ENCODE data around the gene ATP13A5. TPM values are rescaled to one million over a fixed set of nuclear protein-coding genes. Genes with fewer than 3 reads are reported as not detected.

ATP13A5 gene
- total RNA-seq, 1 donor from 2014 or later = not detected

DNA sequence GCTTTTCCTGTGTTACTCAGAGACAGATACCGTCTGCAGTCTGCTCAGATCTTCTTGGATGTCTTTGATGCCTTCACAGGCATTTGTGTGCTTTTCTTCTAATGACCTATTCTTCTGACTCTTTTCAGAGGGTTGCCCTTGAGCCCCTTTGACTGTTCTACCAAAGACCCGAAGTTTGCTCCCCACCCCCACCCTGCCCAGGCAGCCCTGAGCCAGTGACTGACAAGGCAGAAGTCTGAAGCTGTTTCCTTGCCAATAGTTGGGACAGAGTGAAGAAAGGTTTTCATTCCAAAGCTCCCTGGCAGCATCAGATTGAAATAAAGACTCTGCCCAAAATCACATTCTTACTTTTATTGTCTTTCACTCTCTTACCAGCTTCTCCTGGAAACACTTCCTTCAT is 9.0 kb upstream of the ATP13A5 start:
- H3K9me3 Mint-ChIP-seq = no peaks in the 10 kb centered on the region
- no peak for DNase-seq (ENCODE audit: low spot score)
- no peaks in the 10 kb centered on the region for H3K36me3 Mint-ChIP-seq (ENCODE audit: low read depth)
- H3K27me3 Mint-ChIP-seq (ENCODE audit: insufficient read depth) = peaks cover under 1% of the 10 kb centered on the region
- H3K27ac Mint-ChIP-seq = no peak overlapping the region
- intact Hi-C loops (cut with micrococcal nuclease) = no loop called here
- H3K4me1 Mint-ChIP-seq (ENCODE audit: low read depth) = no peaks in the 10 kb centered on the region
- H3K4me3 Mint-ChIP-seq = no peak overlapping the region

DNA sequence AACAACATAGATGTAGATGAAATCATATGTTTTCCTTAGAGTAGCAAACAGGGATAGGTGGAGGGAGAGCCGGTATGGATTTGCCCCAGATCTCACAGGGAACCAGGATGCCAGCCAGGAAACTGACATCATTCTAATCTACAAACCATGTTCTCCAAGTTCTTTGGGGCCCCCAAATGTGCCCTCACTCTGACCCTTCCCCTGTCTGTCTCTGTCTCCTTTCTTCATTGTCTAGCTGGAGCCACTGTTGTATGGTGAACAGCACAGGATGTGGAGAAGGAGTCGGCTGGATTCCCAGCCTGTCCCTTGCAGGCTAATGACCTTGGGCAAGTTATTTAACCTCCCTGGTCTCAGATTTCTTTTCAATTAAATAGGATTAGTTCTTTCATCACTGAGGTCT is 962 bp downstream of the ATP13A5 start:
- Mint-ChIP-seq H3K36me3 (ENCODE audit: low read depth) (no peaks in the 10 kb centered on the region), H3K9me3 (no peaks in the 10 kb centered on the region), H3K27ac (no peak overlapping the region), H3K4me1 (ENCODE audit: low read depth) (peaks cover 4% of the 10 kb centered on the region), H3K4me3 (no peak overlapping the region), H3K27me3 (ENCODE audit: insufficient read depth) (peaks cover 16% of the 10 kb centered on the region)
- intact Hi-C loops (cut with micrococcal nuclease) = no loop called here
- no peak for DNase-seq (ENCODE audit: low spot score)

DNA sequence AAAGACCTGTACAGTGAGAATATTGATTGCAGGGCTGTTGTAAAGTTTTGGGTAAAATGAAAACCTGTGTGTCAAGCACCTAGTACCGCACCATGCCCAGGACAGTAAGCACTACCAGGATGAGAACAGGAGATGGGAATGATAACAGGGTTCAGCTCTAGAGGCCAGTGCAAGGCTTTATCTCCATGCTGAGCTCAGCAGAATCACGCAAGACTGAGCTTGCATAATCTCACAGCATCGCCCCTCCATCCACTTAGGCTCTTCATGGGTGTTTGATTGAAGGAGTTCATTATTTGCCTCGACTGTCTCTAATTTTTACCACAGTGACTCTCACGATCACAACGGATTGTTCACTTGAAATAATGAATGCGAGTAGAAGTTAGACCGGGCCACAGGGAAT is 2.9 kb downstream of the ATP13A5 start:
- Mint-ChIP-seq H3K9me3 (no peaks in the 10 kb centered on the region), H3K27me3 (ENCODE audit: insufficient read depth) (peaks cover 10% of the 10 kb centered on the region), H3K4me1 (ENCODE audit: low read depth) (peaks cover 7% of the 10 kb centered on the region), H3K4me3 (no peak overlapping the region), H3K36me3 (ENCODE audit: low read depth) (no peaks in the 10 kb centered on the region), H3K27ac (no peak overlapping the region)
- DNase-seq (ENCODE audit: low spot score) = no peak
- intact Hi-C loops (cut with micrococcal nuclease) = no loop called here

DNA sequence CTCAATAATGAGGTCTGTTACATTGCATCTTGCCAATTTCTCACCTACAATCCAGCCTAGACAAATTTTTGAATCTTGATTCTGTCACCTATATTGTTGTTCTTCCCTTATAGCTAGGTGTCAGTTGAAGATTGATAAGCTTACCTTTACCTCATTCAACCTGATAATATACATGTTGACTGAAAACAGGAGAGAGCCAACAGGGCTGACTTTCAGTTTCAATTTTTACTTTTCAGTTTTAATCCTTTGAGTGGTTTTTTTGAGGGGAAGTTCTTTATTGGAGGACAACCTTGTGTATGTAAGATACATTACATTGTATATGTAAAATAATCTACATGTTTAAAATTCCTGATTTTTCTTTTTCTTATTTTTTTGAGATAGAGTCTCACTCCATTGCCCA is 5.8 kb downstream of the ATP13A5 start:
- no peak overlapping the region for H3K27ac Mint-ChIP-seq
- no peak for DNase-seq (ENCODE audit: low spot score)
- peaks cover 7% of the 10 kb centered on the region for H3K4me1 Mint-ChIP-seq (ENCODE audit: low read depth)
- H3K9me3 Mint-ChIP-seq = no peaks in the 10 kb centered on the region
- intact Hi-C loops (cut with micrococcal nuclease) = no loop called here
- H3K4me3 Mint-ChIP-seq = no peak overlapping the region
- H3K27me3 Mint-ChIP-seq (ENCODE audit: insufficient read depth) = peaks cover 4% of the 10 kb centered on the region
- H3K36me3 Mint-ChIP-seq (ENCODE audit: low read depth) = no peaks in the 10 kb centered on the region

DNA sequence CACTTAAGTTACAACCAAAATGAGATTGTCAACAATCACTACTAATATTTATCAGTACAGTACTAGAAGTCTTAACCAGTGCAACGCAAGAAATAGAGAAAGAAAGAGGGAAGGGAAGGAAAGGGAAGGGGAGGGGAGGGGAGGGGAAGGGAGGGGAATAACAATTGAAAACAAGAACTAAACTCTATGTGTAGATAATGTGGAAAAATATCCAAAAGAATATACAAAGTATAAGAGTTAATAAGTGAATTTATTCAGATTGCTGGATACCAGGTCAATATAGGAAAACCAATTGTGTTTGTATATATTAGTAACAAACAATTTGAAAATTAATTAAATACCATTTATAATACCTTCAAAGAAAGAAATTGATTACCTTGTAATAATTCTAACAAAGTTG is 10.7 kb downstream of the ATP13A5 start:
- DNase-seq (ENCODE audit: low spot score) = no peak
- peaks cover 5% of the 10 kb centered on the region for H3K27me3 Mint-ChIP-seq (ENCODE audit: insufficient read depth)
- intact Hi-C loops (cut with micrococcal nuclease) = no loop called here
- peaks cover 6% of the 10 kb centered on the region for H3K4me1 Mint-ChIP-seq (ENCODE audit: low read depth)
- no peak overlapping the region for H3K4me3 Mint-ChIP-seq
- no peaks in the 10 kb centered on the region for H3K9me3 Mint-ChIP-seq
- H3K27ac Mint-ChIP-seq = no peak overlapping the region
- H3K36me3 Mint-ChIP-seq (ENCODE audit: low read depth) = no peaks in the 10 kb centered on the region

DNA sequence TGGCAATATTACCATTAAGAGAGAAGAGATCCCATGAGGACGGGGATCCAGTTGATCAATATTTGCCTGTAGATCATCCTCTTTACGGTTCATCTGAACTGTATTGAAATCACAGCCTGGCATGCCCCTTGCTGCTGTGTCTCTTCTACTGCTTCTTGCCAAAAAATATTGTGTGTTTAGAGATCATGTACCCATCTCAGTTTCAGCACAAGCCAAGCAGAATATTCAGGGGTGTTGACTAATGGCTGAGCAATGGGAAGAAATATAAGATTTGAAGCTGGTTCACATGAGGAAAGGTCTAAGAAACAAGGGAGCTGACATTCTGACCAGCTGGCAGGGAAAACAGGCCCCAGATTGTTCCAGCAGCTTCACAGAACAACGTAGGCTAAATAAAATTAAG is 21.3 kb downstream of the ATP13A5 start:
- no peak for DNase-seq (ENCODE audit: low spot score)
- peaks cover 7% of the 10 kb centered on the region for H3K27me3 Mint-ChIP-seq (ENCODE audit: insufficient read depth)
- no peak overlapping the region for H3K4me3 Mint-ChIP-seq
- intact Hi-C loops (cut with micrococcal nuclease) = no loop called here
- H3K4me1 Mint-ChIP-seq (ENCODE audit: low read depth) = no peaks in the 10 kb centered on the region
- no peaks in the 10 kb centered on the region for H3K9me3 Mint-ChIP-seq
- H3K27ac Mint-ChIP-seq = no peak overlapping the region
- H3K36me3 Mint-ChIP-seq (ENCODE audit: low read depth) = no peaks in the 10 kb centered on the region

DNA sequence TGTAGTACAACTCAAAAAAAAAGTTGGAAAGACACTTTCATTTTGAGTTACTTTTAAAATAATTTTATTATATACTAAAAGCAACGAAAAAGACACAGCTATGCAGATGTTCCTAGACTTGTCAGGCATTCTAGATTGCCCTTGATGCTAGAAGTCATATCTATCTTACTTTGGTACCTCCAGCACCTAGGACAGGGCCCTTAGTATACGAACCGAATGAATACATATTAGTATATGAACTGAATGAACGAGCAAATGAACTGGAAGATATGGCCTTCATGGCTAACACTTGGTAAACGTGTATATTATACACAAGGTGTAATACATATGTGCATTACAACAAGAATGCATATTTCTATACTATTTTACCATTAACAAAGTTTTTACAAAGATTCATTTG is 24.1 kb downstream of the ATP13A5 start:
- H3K27me3 Mint-ChIP-seq (ENCODE audit: insufficient read depth) = peaks cover 8% of the 10 kb centered on the region
- H3K4me3 Mint-ChIP-seq = no peak overlapping the region
- H3K36me3 Mint-ChIP-seq (ENCODE audit: low read depth) = no peaks in the 10 kb centered on the region
- H3K4me1 Mint-ChIP-seq (ENCODE audit: low read depth) = no peaks in the 10 kb centered on the region
- intact Hi-C loops (cut with micrococcal nuclease) = no loop called here
- no peaks in the 10 kb centered on the region for H3K9me3 Mint-ChIP-seq
- DNase-seq (ENCODE audit: low spot score) = no peak
- no peak overlapping the region for H3K27ac Mint-ChIP-seq

DNA sequence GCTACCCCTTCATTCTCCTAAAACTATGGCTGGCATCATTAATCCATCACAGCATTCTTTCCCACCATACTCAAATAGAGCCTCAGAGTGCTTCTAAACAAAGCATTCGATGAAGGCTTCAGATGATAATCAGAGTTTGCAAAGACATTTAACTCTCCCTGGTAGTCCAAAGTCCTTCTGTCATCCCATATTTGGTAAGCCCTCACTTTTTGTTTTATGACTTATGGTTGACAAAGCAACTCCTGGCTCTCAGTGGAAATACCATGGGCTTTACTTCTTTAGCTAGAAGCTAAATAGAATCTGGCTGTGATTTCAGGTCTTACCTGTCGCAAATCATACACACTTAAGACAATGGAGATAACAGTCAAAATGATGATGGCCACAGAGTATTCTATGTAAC is 27.8 kb downstream of the ATP13A5 start:
- peaks cover 5% of the 10 kb centered on the region for H3K27me3 Mint-ChIP-seq (ENCODE audit: insufficient read depth)
- intact Hi-C loops (cut with micrococcal nuclease) = no loop called here
- H3K9me3 Mint-ChIP-seq = no peaks in the 10 kb centered on the region
- H3K27ac Mint-ChIP-seq = no peak overlapping the region
- no peaks in the 10 kb centered on the region for H3K36me3 Mint-ChIP-seq (ENCODE audit: low read depth)
- H3K4me3 Mint-ChIP-seq = no peak overlapping the region
- H3K4me1 Mint-ChIP-seq (ENCODE audit: low read depth) = no peaks in the 10 kb centered on the region
- no peak for DNase-seq (ENCODE audit: low spot score)

DNA sequence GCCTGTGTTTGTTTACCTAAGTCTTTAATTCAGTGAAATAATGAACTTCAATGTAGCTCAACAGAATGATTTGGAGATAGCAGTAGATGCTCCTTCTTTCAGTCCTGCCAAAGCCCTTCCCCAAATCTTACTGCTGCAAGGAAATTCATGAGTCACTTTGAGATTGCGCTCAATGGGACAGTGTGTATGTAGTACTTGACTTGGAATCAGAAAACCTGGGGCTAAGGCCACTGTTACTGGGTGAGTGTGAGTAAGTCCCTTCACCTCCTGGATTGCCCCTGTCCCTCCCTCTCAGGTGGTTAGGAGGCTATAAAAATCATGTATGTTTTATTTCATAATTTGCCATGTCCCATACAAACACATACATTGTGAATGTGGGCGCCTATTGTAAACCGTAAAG is 29.9 kb downstream of the ATP13A5 start:
- Mint-ChIP-seq H3K36me3 (ENCODE audit: low read depth) (no peaks in the 10 kb centered on the region), H3K27ac (no peak overlapping the region), H3K4me1 (ENCODE audit: low read depth) (no peaks in the 10 kb centered on the region), H3K27me3 (ENCODE audit: insufficient read depth) (peaks cover 7% of the 10 kb centered on the region), H3K4me3 (no peak overlapping the region), H3K9me3 (no peaks in the 10 kb centered on the region)
- intact Hi-C loops (cut with micrococcal nuclease) = no loop called here
- DNase-seq (ENCODE audit: low spot score) = no peak

DNA sequence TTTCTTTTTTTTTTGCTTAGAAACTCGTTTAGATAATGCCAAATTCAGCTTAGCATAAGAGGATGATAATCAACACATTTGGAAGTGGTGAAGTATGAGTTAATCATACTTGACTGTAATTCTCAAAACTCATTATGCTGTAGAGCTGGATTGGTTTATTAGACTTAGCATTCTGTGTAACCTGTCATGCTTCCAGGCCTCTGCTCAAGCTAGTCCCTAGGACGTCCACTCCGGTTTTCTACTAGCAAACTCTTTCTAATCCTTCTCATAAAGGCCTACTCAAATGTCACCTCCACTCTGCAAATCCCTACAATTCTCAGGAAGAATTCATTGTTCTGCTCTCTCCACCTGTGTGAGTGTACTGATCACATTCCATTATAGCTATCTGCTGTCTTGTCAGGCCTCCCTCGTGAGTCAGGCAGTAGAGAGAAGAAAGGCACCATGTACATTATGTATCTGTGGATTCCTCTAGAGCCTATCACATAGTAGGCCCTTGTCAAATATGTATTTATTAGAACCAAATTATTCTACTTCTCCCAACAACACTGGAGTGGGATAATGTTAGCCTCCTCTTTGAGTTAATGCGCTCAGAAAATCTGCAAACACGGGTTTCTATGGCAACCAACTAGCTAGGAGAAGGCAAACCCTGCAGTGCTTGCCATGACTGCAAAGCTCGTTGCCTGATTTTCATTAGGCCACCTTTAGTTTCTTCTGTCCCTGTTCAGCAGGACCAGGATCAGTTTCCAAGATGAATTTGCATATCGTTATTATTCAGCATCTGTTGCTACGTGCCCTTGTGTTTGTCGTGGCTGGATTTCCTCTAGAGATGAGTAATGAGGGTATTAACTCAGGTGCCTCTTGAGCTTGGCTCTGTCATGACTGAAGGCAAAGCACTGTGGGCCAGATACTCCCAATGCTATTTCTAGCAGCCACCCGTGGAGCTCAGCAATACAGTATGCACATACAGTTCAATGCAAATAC is 30.7 kb downstream of the ATP13A5 start:
- Mint-ChIP-seq H3K9me3 (no peaks in the 10 kb centered on the region), H3K36me3 (ENCODE audit: low read depth) (no peaks in the 10 kb centered on the region), H3K4me1 (ENCODE audit: low read depth) (no peaks in the 10 kb centered on the region), H3K27me3 (ENCODE audit: insufficient read depth) (peaks cover 4% of the 10 kb centered on the region), H3K27ac (no peak overlapping the region), H3K4me3 (no peak overlapping the region)
- intact Hi-C loops (cut with micrococcal nuclease) = no loop called here
- no peak for DNase-seq (ENCODE audit: low spot score)

DNA sequence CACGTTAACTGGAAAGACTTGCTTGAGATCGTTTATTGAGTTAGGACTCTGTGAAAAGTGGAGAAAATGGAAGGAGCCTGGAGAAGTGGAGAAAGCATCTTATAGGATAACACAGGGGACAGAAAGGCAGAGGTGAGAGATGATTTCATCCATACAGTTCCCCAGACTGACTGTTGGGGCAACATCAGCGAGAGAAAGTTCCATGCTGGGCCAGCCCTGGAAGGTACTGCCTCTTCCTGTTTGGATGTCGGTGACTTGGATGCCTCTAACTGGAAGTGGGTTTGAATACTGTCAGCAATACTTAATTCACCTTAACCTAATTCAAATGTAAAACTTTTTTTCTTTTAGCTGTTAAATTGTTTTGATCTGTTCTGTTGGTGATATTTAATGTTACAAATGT is 32.3 kb downstream of the ATP13A5 start:
- Mint-ChIP-seq H3K4me1 (ENCODE audit: low read depth) (no peaks in the 10 kb centered on the region), H3K27ac (no peak overlapping the region), H3K27me3 (ENCODE audit: insufficient read depth) (peaks cover 4% of the 10 kb centered on the region)

DNA sequence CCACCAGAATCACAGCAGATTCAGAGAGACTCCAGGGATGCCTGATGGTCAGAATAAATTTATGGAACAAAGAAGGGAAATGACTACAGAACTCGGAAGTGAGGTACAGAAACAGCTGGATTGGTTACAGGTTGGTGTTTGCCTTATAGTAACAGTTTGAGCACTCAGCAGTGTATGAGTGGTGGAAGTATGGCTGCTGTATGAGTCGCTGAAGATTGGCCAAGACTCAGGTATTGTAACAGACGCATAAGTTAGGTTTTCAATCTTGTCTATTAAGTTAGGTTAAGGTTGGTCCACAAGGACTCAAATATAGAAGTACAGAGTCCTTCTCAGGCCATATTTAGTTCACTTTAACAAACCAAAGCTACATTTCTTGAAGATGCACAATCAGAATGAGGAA is 33.1 kb downstream of the ATP13A5 start:
- Mint-ChIP-seq H3K4me3 (no peak overlapping the region), H3K27me3 (ENCODE audit: insufficient read depth) (peaks cover 4% of the 10 kb centered on the region), H3K9me3 (no peaks in the 10 kb centered on the region), H3K36me3 (ENCODE audit: low read depth) (no peaks in the 10 kb centered on the region), H3K4me1 (ENCODE audit: low read depth) (no peaks in the 10 kb centered on the region), H3K27ac (no peak overlapping the region)
- DNase-seq (ENCODE audit: low spot score) = no peak
- intact Hi-C loops (cut with micrococcal nuclease) = no loop called here

More for the DNA sequence above, 32.3 kb downstream of the ATP13A5 start:
- Mint-ChIP-seq H3K9me3 (no peaks in the 10 kb centered on the region), H3K4me3 (no peak overlapping the region), H3K36me3 (ENCODE audit: low read depth) (no peaks in the 10 kb centered on the region)
- DNase-seq (ENCODE audit: low spot score) = no peak
- intact Hi-C loops (cut with micrococcal nuclease) = no loop called here

DNA sequence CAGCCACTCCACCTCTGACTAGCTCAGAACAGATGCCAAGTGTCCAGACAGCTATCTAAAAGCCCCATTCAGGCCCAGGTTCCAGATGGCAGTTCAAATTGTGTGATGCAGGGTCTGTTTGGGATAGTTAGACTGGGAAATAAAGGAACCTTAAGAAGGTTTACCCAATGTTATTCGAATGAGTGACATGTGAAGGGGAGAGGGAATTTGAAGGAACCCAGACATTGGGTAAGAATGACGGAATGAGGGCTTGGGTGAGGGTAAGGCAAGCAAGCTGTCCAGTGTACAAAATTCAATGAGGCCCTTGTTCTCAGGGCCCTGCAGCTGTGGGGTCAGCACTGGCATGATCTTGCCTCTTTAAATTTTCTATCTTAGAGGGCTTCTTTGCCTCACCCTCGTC is 34.1 kb downstream of the ATP13A5 start:
- H3K4me1 Mint-ChIP-seq (ENCODE audit: low read depth) = no peaks in the 10 kb centered on the region
- H3K36me3 Mint-ChIP-seq (ENCODE audit: low read depth) = no peaks in the 10 kb centered on the region
- intact Hi-C loops (cut with micrococcal nuclease) = no loop called here
- H3K27ac Mint-ChIP-seq = no peak overlapping the region
- no peak overlapping the region for H3K4me3 Mint-ChIP-seq
- H3K9me3 Mint-ChIP-seq = no peaks in the 10 kb centered on the region
- DNase-seq (ENCODE audit: low spot score) = no peak
- peaks cover 2% of the 10 kb centered on the region for H3K27me3 Mint-ChIP-seq (ENCODE audit: insufficient read depth)

Measured in activated T-helper 1 cell treated with anti-CD3 and anti-CD28 coated beads, Interleukin-12 subunit alpha, Interleukin-12 subunit beta, Interleukin-2, Interleukin-4 antibody, amounts not matched to agents 30 ng/mL and 10 ng/mL and 1 ng/mL, durations not matched to agents 14 hours and 24 hours and 36 hours (primary cell).